Measurements from ENCODE around the gene NFYC. TPM values are rescaled to one million over a fixed set of nuclear protein-coding genes. Genes with fewer than 3 reads are reported as not detected.

NFYC gene
- polyA plus RNA-seq, 1 of the 3 experiments (the other 2 are of a cell fraction) = 72.4 TPM

GRCh38 chr1:40653851-40654537 is 37.5 kb upstream of the NFYC start:
- ChIA-PET POLR2A (no interaction called here), CTCF (interaction anchor here (0.9 to 2.3 kb wide), 4 partner anchors 10 to 28 kb away, joined by 3 to 6 read pairs (median 3); no protein-coding TSS in a partner anchor)
- DNase-seq = peak; percentile 51
- no peak overlapping the region for H3K4me3 ChIP-seq (ENCODE audit: low read depth in 2 of 2, low read length in 1 of 2)
- no peak overlapping the region for H3K4me2 ChIP-seq
- TF ChIP-seq REST (IDR thresholded peaks at IDR 0.05; ENCODE audit: low read depth, low read length) (peak; percentile 92), RFX5 (IDR thresholded peaks at IDR 0.05; ENCODE audit: low read length) (no peak)
- no peak overlapping the region for H3K9ac ChIP-seq
- no peak overlapping the region for H2AFZ ChIP-seq (ENCODE audit: low read depth)
- no peaks in the 10 kb centered on the region for H3F3A ChIP-seq (replicated peaks; ENCODE audit: insufficient read depth)
- no peaks in the 10 kb centered on the region for H3K27me3 ChIP-seq (ENCODE audit: insufficient read depth)
- WGBS (ENCODE audit: low lambda C conversion rate) = 55% methylated on average over 20 of the region's 35 CpGs
- H3K36me3 ChIP-seq (replicated peaks in 1 of 2; ENCODE audit: control insufficient read depth in 1 of 2, insufficient read depth in 2 of 2, low read length in 1 of 2) = no peaks in the 10 kb centered on the region
- no peaks in the 10 kb centered on the region for H4K20me1 ChIP-seq (ENCODE audit: insufficient read depth)
- H3K4me1 ChIP-seq (ENCODE audit: control insufficient read depth in 1 of 2, insufficient read depth in 2 of 2, low read depth in 1 of 2, low read length in 1 of 2) = peaks cover 0 to 7% of the 10 kb centered on the region in 2 experiments; a peak in 1 of 4 replicates
- H3K9me2 ChIP-seq = no peaks in the 10 kb centered on the region
- H3K27ac ChIP-seq (ENCODE audit: low read depth in 2 of 2, low read length in 1 of 2) = no peak overlapping the region
- H3K9me3 ChIP-seq = no peaks in the 10 kb centered on the region
- no peaks in the 10 kb centered on the region for H3K79me2 ChIP-seq (ENCODE audit: insufficient read depth)

GRCh38 chr1:40657046-40657445 is 34.5 kb upstream of the NFYC start:
- Histone ChIP-seq H3K36me3 (replicated peaks in 1 of 2; ENCODE audit: control insufficient read depth in 1 of 2, insufficient read depth in 2 of 2, low read length in 1 of 2) (no peaks in the 10 kb centered on the region), H2AFZ (ENCODE audit: low read depth) (no peak overlapping the region), H3K27me3 (ENCODE audit: insufficient read depth) (no peaks in the 10 kb centered on the region), H3K4me3 (ENCODE audit: low read depth in 2 of 2, low read length in 1 of 2) (no peak overlapping the region), H3K4me2 (no peak overlapping the region), H4K20me1 (ENCODE audit: insufficient read depth) (no peaks in the 10 kb centered on the region), H3K79me2 (ENCODE audit: insufficient read depth) (no peaks in the 10 kb centered on the region), H3F3A (replicated peaks; ENCODE audit: insufficient read depth) (no peaks in the 10 kb centered on the region), H3K27ac (ENCODE audit: low read depth in 2 of 2, low read length in 1 of 2) (no peak overlapping the region), H3K9me3 (no peaks in the 10 kb centered on the region), H3K4me1 (ENCODE audit: control insufficient read depth in 1 of 2, insufficient read depth in 2 of 2, low read depth in 1 of 2, low read length in 1 of 2) (peaks cover 0 to 13% of the 10 kb centered on the region in 2 experiments; a peak in 2 of 4 replicates), H3K9me2 (no peaks in the 10 kb centered on the region), H3K9ac (no peak overlapping the region)
- no peak for TF ChIP-seq SMC3 (IDR thresholded peaks at IDR 0.05; ENCODE audit: low read depth, low read length)
- no peak for TF ChIP-seq MXI1 (IDR thresholded peaks at IDR 0.05; ENCODE audit: low read depth, low read length)
- TF ChIP-seq SIN3A (IDR thresholded peaks at IDR 0.05; ENCODE audit: borderline replicate concordance, low read depth, low read length) = no peak
- TF ChIP-seq NFIC (IDR thresholded peaks at IDR 0.05; ENCODE audit: borderline replicate concordance) = no peak
- no peak for TF ChIP-seq FOXJ3 (CRISPR knock-in tag; IDR thresholded peaks at IDR 0.05)
- WGBS (ENCODE audit: low lambda C conversion rate) = 72% methylated on average over 7 of the region's 7 CpGs
- DNase-seq = no peak
- CTCF ChIA-PET = interaction anchor here (1.5 to 1.7 kb wide), 2 partner anchors 9 to 44 kb away, joined by 6 read pairs; partner anchors contain the start of gene RIMS3
- POLR2A ChIA-PET = no interaction called here

Measured in SK-N-SH (cell line).